HG02973 (cell line): ENCODE data around the gene MEGF10.
"Not testable (repeated sequence)": the region's sequence is repeated elsewhere in the genome, so short reads cannot be mapped to it uniquely, and the experiment has no call there.

Experiments
- ATAC-seq: cut with Tn5 transposase; IDR thresholded peaks from one replicate; pipeline ENCODE4 v1.9.1; 2021; ENCODE audit warnings: moderate library complexity; ENCODE audit not compliant: unreplicated experiment

MEGF10 gene

DNA sequence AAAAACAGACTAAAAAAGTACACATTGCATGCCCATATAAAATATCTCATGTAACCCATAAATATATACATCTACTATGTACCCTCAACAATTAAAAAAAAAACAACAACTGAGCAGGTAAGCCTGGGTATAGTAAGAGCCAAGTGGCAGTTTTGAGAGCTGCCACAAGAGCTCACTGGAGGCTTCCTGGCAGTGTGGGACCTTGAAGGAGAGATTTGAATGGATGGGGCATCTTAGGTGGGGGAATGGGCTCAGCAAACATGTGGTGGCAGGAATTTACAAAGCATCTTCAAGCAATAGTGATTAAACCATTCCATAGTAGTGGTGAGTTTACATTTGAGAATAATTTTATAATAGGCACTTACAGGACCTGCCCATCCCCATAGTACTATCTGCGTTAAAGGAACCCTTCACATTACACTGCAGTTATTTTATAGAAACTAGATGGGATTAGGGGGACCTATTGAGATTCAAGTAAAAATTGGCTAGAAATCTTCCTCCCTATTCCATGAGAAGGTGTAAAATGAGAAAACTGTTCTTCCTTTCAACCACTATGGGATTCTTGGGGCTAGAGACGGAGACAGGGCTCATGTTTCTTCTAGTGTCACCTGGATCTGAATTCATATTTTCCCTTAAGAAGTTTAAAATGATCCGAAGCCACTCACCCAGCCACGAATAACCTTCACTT is 6.9 kb downstream of the MEGF10 start:
- ATAC-seq, result no peak

DNA sequence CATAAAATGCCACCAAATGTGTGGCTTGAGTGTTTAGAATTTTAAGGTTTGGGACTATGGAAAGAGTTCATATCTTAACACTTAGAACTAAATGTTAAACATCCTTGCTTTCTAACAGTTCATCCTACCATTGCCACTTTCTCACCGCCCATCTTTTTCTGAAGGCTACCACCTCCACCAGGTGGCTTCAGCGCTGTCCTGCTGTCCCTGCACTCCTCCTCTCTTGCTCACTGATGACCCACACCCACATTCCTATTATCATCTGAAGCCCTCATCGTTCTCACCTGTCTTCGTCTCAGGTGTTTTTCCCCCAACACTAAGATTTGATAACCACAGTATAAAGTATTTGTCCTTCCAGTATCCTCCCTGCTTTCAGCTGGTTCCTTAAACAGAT is 7.4 kb downstream of the MEGF10 start:
- no peak for ATAC-seq

DNA sequence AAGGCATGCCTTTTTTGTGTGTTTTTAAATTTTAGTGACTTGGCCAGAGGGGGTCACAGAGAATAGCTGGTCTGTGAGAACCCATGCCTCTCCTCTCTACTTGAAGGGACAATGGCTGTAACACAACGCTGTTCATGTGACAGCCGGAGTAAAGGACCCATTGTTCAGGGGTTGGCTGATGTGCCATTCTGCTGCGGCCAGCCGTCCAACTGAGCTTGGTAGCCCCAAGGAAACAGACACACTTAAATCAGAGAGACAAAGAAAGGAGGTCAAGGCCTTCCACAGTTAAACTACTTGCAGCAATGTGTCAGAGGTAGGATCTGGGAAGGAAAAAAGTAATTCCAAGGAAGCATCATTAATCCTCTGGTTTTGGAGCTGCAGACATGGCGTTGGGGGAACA is 8.1 kb downstream of the MEGF10 start:
- ATAC-seq, result no peak

DNA sequence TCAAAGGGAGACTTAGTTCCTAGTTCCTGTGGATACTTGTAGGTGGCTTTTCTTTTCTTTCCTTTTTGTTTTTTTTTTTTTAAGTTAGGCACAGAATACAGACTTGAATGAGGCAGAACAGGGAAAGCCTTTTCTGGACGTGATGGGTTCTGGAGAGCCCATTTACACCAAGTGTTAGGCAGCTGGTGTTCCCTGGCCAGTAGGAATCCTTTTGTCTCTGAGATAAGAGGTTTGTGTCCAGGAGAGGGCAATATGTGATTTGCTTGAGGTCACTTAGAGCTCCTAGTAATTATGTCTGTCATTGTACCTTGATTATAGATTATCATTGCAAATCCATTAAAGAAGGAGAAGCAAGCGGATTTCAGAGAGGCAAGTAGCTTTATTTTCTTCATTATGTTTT is 9.1 kb downstream of the MEGF10 start:
- ATAC-seq, result no peak

- ATAC-seq, result no peak
Observed at GRCh38 chr5:127302509-127302908, 11.9 kb downstream of the MEGF10 start.

DNA sequence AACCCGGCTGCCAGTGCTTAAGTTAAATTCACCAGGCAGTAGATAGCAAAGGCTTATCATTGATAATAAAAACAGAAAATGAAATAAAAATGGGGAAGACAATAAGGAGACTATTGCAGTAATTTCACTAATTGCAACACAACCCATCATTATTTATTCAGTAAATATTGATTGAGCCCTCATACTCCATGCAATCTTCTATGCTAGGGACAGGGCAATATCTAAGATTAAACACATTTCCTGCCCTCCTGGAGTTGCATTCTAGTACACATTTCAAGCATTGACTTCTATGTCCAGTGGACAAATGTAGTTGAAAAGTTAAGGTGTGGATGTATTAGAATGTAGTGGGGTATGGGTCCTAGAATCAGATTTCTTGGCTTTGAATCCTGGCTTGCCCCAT is 12.8 kb downstream of the MEGF10 start:
- no peak for ATAC-seq

DNA sequence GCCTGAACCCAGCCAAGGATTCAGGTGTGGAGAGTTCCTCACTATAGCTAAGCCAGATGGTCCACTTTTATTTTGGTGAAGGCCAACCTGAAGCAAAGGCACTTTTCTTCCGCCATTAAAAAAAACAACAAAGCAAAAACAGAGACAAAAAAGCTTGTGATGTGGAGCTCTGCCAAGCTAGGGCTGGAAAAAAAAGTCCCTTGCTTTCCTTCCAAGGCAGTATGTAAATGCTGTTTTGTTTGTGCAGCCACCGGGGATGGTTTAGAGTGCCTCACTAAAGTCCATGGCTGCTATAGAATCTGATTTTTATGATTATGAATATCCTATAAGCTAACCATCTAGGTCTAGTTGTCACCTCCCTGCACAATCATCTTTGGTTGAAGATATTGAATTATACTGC is 14.9 kb downstream of the MEGF10 start:
- no peak for ATAC-seq

- no peak for ATAC-seq
Observed at GRCh38 chr5:127306036-127306435, 15.4 kb downstream of the MEGF10 start.

DNA sequence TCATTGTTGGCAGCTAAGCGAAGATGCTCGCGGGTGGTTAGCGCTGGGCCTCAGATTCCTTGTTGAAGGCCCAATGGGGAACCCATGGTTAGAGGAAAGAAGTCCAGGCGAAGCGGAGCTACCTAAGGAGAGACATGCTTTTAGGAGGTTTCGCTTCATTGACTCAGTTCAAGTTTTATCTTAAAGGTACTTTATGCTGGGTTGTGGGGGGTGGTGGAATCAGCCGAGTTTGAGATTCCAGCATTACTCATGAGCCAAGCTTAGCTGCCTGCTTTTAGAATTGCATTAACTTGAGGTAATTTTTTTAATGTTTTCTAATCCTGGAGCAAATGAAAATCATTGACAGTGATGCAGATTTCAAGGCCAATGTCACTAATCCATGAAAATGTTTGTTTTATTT is 16.1 kb downstream of the MEGF10 start:
- ATAC-seq, result no peak

- no peak for ATAC-seq
Observed at GRCh38 chr5:127307868-127308267, 17.3 kb downstream of the MEGF10 start.

- not testable (repeated sequence) for ATAC-seq
Observed at GRCh38 chr5:127308325-127308724, 17.7 kb downstream of the MEGF10 start.

GRCh38 chr5:127308945-127309344 is 18.3 kb downstream of the MEGF10 start:
- ATAC-seq, result no peak

DNA sequence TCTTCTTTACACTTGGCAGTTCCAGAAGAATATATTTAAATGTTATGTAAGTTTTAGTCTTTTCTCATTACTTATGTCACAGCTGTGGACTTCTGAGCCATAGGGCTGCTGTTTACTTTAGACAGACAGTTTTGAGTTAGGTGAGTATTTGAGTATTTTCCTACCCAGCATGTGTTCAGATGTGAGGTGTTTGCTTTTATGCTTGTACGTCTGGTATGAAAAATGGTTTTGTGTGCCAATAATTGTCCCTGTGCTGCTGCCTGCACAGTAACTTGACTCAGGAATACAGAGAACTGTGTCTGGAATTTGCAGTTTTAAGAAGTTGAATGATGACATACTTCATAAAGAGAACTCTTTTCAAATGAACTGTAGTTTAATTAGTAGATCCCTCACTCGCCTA is 20.8 kb downstream of the MEGF10 start:
- ATAC-seq, result no peak

DNA sequence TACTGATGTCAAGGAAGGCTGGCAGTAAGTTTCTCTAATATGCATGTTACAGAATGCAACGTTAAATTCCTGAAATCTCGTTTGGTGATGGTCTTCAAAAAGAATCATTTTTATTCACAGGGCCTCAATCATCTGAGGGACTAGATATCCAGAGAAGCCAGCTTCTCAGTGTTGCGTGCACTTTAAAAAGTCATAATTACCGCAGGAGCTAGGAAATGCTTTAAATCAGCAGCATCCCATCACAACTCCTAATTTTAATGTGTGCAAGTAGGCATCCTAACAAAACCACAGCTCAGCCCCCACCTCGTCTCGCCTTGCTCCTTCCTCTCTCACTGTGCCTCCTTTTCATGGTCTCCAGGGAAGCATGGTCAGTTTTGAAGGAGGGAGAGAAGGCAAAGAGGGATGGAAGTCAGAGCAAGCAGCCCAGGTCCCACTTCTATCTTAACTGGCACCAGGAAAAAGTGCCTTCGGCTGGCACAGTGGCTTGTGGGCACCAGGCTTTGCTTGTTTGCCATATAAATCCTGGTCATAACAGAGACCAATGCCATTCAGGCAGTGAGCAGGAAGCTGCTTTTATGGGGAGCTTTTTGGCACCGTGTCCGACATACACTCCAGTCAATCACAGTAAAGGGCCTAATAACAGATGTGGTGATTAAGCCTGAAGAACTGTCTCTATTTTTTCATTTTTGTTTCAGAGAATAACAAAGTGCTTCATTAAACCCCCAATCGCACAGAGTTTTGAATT is 21.4 kb downstream of the MEGF10 start:
- no peak for ATAC-seq

- no peak for ATAC-seq
Observed at GRCh38 chr5:127313379-127313778, 22.8 kb downstream of the MEGF10 start.

- ATAC-seq, result peak; percentile 95
Observed at GRCh38 chr5:127313847-127314473, 23.4 kb downstream of the MEGF10 start.

DNA sequence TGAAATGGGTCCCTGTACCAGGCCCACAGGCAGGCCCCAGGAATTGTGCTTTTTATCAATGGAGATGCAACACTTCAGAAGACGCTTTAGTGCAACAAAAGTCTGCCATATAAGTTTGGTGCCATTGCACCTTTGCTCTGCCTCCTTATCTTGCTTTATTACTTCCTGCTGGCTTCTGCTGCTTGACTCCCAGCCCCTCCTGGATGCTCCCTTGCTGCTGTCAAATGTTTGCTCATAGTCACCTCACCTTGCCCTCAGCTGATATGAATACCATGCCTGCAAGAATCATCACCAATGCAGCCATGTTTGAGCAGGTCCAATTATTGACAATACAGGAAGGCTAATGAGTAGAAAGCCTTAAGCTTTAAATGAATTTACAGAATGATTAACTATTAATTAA is 25.4 kb downstream of the MEGF10 start:
- no peak for ATAC-seq

- ATAC-seq, result not testable (repeated sequence)
Observed at GRCh38 chr5:127317385-127317784, 26.8 kb downstream of the MEGF10 start.

GRCh38 chr5:127320032-127320965 is 29.7 kb downstream of the MEGF10 start:
- ATAC-seq, result peak; percentile 96

GRCh38 chr5:127321465-127321864 is 30.9 kb downstream of the MEGF10 start:
- ATAC-seq, result no peak

DNA sequence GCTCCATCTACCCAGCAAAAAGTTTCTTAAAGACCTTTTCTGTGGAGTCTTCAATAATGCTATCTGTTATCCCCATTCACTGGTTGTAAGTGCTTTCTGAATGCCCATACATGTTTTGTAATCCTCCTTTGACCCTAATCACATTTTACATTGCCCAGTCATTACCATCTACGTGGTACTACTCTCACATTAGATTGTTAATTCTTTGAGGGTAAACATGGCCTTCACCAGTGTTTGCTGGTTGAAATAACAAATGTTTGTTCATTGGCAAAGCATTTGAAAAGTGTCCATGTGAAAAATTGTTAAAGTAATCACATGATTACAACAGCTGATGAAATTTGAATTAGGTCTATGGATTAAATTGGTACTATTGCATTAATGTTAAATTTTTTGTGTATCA is 31.8 kb downstream of the MEGF10 start:
- ATAC-seq, result no peak
